ENCODE measurements around the gene HPX. TPM values are rescaled to one million over a fixed set of nuclear protein-coding genes. Genes with fewer than 3 reads are reported as not detected.

HPX gene
- total and polyA plus RNA-seq, 9 donors: 0.46 to 4.1 (median 2.4) TPM

DNA sequence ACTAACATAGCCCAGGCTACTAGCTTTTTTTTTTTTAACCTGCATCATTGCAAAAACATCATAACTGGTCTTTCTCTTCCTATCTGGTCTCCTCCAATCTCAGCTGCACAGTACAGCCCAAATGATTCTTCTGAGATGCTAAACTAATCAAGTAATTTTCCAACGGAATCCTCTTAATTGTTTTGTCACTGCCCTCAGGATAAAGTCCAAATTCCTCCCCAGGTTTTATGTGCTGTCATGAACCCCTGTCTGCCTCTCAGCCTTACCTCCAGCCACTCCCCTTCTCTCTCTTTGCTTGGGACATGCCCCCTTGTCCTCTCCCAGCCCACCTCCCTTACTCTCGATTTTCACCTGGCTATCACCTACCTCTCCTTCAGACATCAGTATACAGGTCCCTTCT lies 34.4 kb downstream of the HPX start:
- DNase-seq: no peak
- 33 to 34% (median 33%) methylated on average over 2 of the region's 2 CpGs for WGBS, 3 donors
- H3K27ac ChIP-seq: no peak overlapping the region
- no peaks in the 10 kb centered on the region for H3K36me3 ChIP-seq
- H3K4me3 ChIP-seq: no peak overlapping the region
- no peak for TF ChIP-seq EP300 (IDR thresholded peaks at IDR 0.05)
- TF ChIP-seq, protein P1, sequence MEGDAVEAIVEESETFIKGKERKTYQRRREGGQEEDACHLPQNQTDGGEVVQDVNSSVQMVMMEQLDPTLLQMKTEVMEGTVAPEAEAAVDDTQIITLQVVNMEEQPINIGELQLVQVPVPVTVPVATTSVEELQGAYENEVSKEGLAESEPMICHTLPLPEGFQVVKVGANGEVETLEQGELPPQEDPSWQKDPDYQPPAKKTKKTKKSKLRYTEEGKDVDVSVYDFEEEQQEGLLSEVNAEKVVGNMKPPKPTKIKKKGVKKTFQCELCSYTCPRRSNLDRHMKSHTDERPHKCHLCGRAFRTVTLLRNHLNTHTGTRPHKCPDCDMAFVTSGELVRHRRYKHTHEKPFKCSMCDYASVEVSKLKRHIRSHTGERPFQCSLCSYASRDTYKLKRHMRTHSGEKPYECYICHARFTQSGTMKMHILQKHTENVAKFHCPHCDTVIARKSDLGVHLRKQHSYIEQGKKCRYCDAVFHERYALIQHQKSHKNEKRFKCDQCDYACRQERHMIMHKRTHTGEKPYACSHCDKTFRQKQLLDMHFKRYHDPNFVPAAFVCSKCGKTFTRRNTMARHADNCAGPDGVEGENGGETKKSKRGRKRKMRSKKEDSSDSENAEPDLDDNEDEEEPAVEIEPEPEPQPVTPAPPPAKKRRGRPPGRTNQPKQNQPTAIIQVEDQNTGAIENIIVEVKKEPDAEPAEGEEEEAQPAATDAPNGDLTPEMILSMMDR (IDR thresholded peaks at IDR 0.05): no peak
- peaks cover 5% of the 10 kb centered on the region for H3K4me1 ChIP-seq (ENCODE audit: insufficient read depth)
- no peaks in the 10 kb centered on the region for H3K27me3 ChIP-seq
- H3K9me3 ChIP-seq: no peaks in the 10 kb centered on the region
- intact Hi-C loops (cut with DNase I): no loop called here

DNA sequence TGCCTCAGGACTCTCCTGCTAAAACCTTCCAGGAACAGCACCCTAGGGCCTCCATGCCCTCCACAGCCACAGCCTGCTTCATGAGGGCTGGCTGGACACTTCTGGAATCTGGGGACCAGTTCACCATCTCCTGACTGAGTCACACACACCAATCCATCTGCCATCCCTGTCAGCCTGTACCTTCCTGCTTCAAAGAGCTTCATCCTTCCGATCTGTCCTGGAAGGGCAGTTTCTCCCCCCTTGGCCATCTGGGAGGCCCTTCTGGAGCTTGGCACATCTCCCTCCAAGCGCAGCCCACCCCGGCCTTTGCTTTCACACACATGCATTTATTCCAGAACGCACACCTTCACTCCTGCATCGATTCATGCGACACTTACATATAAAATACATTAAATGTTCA lies 34.9 kb downstream of the HPX start:
- no peaks in the 10 kb centered on the region for H3K27me3 ChIP-seq
- H3K36me3 ChIP-seq: no peaks in the 10 kb centered on the region
- no peak overlapping the region for H3K27ac ChIP-seq
- DNase-seq: no peak
- no peak overlapping the region for H3K4me3 ChIP-seq
- H3K4me1 ChIP-seq (ENCODE audit: insufficient read depth): peaks cover 5% of the 10 kb centered on the region
- intact Hi-C loops (cut with DNase I): no loop called here
- H3K9me3 ChIP-seq: no peaks in the 10 kb centered on the region
- TF ChIP-seq, protein P1 (IDR thresholded peaks at IDR 0.05): no peak
- TF ChIP-seq EP300 (IDR thresholded peaks at IDR 0.05) (no peak), POLR2A (IDR thresholded peaks at IDR 0.05) (no peak)
- WGBS, 3 donors: 85 to 91% (median 91%) methylated on average over 6 of the region's 6 CpGs

DNA sequence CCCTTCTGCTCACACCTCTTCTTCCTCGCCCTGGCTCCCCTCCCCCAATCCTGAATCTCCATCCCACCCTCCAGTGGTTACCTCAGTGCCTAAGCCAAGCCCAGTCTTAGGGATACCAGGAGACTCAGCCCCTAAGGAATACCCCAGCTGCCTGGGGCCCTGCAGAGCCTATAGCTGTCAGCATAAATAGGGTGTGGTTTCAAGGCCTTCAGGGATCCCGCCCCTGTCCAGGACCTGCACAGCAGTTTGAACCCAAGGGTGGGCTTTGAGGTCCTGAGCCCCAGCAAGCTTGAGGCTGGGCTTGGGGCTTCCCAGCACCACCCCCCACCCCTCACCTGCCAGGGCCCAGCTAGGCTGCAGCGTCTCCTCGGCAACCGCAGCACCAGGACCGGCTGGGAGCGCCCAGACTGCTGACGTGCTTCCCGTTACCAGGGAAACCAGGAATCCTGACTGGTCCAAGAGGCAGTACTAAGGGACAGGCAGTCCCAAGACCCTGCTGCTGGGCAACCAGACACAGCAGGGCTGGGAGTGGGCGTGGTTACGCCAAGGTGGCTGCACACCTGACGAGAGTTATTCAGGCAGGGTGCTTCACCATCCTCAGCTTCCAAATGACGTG lies 35.6 kb downstream of the HPX start:
- no peaks in the 10 kb centered on the region for H3K27me3 ChIP-seq
- H3K36me3 ChIP-seq: no peaks in the 10 kb centered on the region

DNA sequence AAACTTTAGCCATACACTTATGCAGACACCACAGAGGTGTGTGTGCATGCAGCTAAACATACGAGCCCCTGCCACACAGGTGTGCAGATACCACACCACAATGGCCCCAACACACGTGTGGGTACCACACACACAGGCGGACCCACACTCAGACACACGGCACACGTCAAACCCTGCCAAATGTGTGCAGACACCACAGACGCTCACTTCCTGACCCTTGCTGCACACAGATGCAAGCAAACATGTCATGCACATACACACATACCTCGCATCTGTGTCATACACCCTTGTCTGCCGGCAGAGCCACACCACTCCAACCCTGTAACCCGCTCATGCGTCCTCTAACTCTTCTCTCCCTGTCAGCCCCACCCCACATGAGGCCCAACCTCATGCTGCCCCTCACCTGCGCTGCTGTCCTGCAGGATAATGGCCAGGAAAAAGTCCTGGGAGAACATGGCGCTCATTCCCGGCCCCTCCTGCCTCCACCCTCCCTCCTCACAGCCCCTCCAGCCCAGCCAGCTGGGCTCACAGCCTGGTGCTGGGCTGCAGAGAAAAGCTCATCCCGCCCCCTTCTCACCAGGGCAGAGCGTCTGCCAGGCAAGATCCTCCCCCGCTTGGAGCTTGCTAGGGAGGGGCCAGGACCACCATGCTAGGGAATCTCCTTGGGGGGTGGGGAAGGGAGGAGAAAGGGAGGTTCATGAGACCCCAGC lies 36.3 kb downstream of the HPX start:
- H3K36me3 ChIP-seq: no peaks in the 10 kb centered on the region
- WGBS, 3 donors: 49 to 60% (median 52%) methylated on average over 16 of the region's 16 CpGs
- H3K27ac ChIP-seq: no peak overlapping the region

More for the DNA sequence above, 35.6 kb downstream of the HPX start:
- intact Hi-C loops (cut with DNase I): no loop called here
- TF ChIP-seq, protein P1 (IDR thresholded peaks at IDR 0.05): no peak
- TF ChIP-seq POLR2A (IDR thresholded peaks at IDR 0.05) (no peak), EP300 (IDR thresholded peaks at IDR 0.05) (no peak)
- no peak overlapping the region for H3K4me3 ChIP-seq
- peak in 2 of 5 donors; percentile 52 to 56 for DNase-seq
- peaks cover 5% of the 10 kb centered on the region for H3K4me1 ChIP-seq (ENCODE audit: insufficient read depth)
- 63 to 65% (median 64%) methylated on average over 13 of the region's 13 CpGs for WGBS, 3 donors
- no peak overlapping the region for H3K27ac ChIP-seq
- no peaks in the 10 kb centered on the region for H3K9me3 ChIP-seq

More for the DNA sequence above, 36.3 kb downstream of the HPX start:
- H3K27me3 ChIP-seq: no peaks in the 10 kb centered on the region
- no peaks in the 10 kb centered on the region for H3K9me3 ChIP-seq
- intact Hi-C loops (cut with DNase I): no loop called here
- peaks cover 5% of the 10 kb centered on the region for H3K4me1 ChIP-seq (ENCODE audit: insufficient read depth)
- DNase-seq: no peak
- H3K4me3 ChIP-seq: no peak overlapping the region
- TF ChIP-seq POLR2A (IDR thresholded peaks at IDR 0.05) (no peak), EP300 (IDR thresholded peaks at IDR 0.05) (no peak)
- TF ChIP-seq, protein P1 (IDR thresholded peaks at IDR 0.05): no peak
